Esophagus muscularis mucosa (tissue), 4 donors: ENCODE data around the gene PROKR1. TPM values are rescaled to one million over a fixed set of nuclear protein-coding genes. Genes with fewer than 3 reads are reported as not detected.
"Not testable (repeated sequence)": the region's sequence is repeated elsewhere in the genome, so short reads cannot be mapped to it uniquely, and the experiment has no call there.

Source experiments
- DNase-seq: peaks from one replicate; pipeline ENCODE4 v3.0.0-alpha.2; 2017; ENCODE audit errors: extremely low spot score
- H3K27ac ChIP-seq, 4 donors: fragments of 200-600 bp; sonication (generic); replicated peaks in 1 of 4; 1 replicate in 3 of 4; 2 replicates in 1 of 4; pipeline ENCODE4 v1.5.1; 2016 to 2019; ENCODE audit warnings: mild to moderate bottlenecking in 1 of 4
- H3K27me3 ChIP-seq, 4 donors: fragments of 200-600 bp; sonication (generic); one replicate each; pipeline versions ENCODE4 v1.5.1 to v1.6.0; 2016 to 2019
- H3K36me3 ChIP-seq, 4 donors: fragments of 200-600 bp; sonication (generic); one replicate each; pipeline ENCODE4 v1.5.1; 2016 to 2019
- H3K4me1 ChIP-seq, 4 donors: fragments of 200-600 bp; sonication (generic); one replicate each; pipeline ENCODE4 v1.5.1; 2016 to 2019
- H3K4me3 ChIP-seq, 4 donors: fragments of 200-600 bp; sonication (generic); 1 replicate in 2 of 4; 2 replicates in 2 of 4; pipeline ENCODE4 v1.5.1; 2016 to 2019; ENCODE audit warnings: mild to moderate bottlenecking in 4 of 4, moderate library complexity in 1 of 4
- H3K9me3 ChIP-seq, 4 donors: fragments of 200-600 bp; sonication (generic); 1 replicate in 3 of 4; 2 replicates in 1 of 4; pipeline ENCODE4 v1.5.1; 2016 to 2019
- EP300 ChIP-seq: sonication (generic); formaldehyde crosslinking; IDR thresholded peaks from one replicate; pipeline ENCODE4 v1.6.1; 2017; ENCODE audit warnings: antibody characterized with exemption
- POLR2A ChIP-seq: fragments of 450-650 bp; IDR thresholded peaks from one replicate; pipeline ENCODE4 v1.6.1; 2017; ENCODE audit warnings: antibody characterized with exemption, moderate library complexity, mild to moderate bottlenecking, low read depth
- POLR2AphosphoS5 ChIP-seq, 2 donors: sonication (generic); formaldehyde crosslinking; IDR thresholded peaks; one replicate each; pipeline ENCODE4 v1.6.1; 2017; ENCODE audit warnings: antibody characterized with exemption in 2 of 2
- WGBS: methylation state at CpG from one replicate; pipeline ENCODE4 v1.1.5; 2018; 5-methylcytosine and 5-hydroxymethylcytosine counted together
- intact Hi-C: fragments of 100-400 bp; cut with DNase I; formaldehyde crosslinking; loops from one replicate; pipeline ENCODE4 v1.15.1; 2023
- total RNA-seq, 4 donors: library from RNA; depleted of rRNA; stranded (reverse); fragments of >200 nt; gene quantifications; one replicate each; pipeline versions ENCODE4 v1.1.0 to v1.2.1, GENCODE V29; 2016
- TF ChIP-seq, protein P1 (sequence below), 3 experiments: fragments of 200-600 bp in 2 of 3; fragments of 450-650 bp in 1 of 3; sonication (generic) in 2 of 3; IDR thresholded peaks; one replicate each; pipeline ENCODE4 v1.5.1; 2017 to 2019; ENCODE audit warnings: antibody characterized with exemption in 3 of 3, mild to moderate bottlenecking in 2 of 3, moderate library complexity in 1 of 3

The PROKR1 gene
- not detected for total RNA-seq

DNA sequence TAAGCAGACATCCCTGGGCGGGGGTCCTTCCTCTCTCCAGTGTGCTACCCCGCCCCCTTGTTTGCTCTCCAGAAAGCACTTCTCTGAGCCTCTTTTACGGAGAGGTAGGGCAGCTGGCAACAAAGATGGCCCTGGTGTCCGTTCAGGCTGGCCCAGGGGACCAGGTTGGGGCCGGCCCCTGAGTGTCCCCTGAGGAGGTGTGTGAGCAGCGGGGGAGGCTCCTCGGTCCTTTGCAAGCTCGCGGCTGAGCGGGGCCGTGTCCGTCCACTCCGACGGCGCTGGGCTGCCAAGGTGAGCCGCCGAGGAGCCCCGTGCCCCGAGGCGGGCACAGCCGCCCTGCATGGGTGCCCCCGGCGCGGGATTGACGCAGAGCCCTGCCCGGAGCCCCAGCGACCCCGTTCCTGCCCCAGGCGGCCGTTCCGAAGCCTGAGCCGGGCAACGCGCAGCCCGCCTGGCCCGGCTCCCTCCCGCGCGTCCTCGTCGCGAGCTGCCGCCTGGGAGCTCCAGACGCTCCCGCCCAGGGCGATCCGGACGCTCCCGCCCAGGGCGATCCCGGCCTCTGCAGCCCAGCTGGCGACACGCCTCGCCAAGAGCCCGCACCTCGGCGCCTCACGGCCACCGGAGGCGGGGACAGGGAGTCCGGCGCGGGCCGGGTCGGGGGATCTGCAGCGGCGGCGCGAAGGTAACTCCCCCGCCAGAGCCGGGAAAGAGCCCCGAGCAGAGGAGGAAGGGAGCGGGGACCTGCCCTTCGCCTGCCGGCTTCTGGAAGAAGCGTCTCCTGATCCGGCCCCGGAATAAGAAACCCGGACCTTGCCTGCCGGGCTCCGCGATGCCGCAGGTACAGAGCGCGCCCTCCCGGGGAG, at the start of gene PROKR1:
TSS of gene PROKR1 (plus strand) at position 569 of the 863 bp plus-strand sequence. CDS start 2,243 bp downstream, outside the sequence.
- Histone ChIP-seq H3K27ac (no peak within 1 kb of the TSS), H3K36me3 (no peaks in the 10 kb centered on the region), H3K4me1 (peaks cover 13 to 18% (median 17%) of the 10 kb centered on the region in 4 donors), H3K4me3 (peak within 1 kb of the TSS; percentile 52 to 66 (median 58)), H3K9me3 (no peaks in the 10 kb centered on the region), H3K27me3 (peaks cover 0 to 95% (median 11%) of the 10 kb centered on the region in 4 donors)
- WGBS = 44% methylated on average over 3 of the region's 86 CpGs
- no peak for DNase-seq
- TF ChIP-seq EP300 (no peak), POLR2AphosphoS5 (IDR thresholded peaks at IDR 0.05) (no peak), POLR2A (no peak)
- TF ChIP-seq, protein P1, sequence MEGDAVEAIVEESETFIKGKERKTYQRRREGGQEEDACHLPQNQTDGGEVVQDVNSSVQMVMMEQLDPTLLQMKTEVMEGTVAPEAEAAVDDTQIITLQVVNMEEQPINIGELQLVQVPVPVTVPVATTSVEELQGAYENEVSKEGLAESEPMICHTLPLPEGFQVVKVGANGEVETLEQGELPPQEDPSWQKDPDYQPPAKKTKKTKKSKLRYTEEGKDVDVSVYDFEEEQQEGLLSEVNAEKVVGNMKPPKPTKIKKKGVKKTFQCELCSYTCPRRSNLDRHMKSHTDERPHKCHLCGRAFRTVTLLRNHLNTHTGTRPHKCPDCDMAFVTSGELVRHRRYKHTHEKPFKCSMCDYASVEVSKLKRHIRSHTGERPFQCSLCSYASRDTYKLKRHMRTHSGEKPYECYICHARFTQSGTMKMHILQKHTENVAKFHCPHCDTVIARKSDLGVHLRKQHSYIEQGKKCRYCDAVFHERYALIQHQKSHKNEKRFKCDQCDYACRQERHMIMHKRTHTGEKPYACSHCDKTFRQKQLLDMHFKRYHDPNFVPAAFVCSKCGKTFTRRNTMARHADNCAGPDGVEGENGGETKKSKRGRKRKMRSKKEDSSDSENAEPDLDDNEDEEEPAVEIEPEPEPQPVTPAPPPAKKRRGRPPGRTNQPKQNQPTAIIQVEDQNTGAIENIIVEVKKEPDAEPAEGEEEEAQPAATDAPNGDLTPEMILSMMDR (IDR thresholded peaks at IDR 0.05) = no peak
- intact Hi-C loops = no loop called here

DNA sequence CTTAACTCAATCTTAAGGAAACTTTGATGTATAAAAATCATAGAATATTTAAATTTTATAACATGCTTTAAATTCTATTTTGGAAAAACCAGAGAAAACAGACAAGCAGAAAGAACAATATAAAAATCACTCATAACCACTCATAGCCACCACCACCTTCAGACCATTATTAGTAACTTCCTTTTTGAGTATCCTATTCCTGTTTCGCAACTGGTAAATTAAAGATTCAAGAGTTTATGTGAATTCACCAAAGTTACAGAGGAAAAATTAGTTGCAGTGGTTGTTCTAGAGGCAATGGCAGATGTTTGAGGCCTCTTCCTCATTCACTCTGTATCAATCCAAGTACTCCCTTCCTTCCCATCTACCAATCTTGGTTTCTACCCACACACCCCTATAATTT, 49.3 kb upstream of the PROKR1 start:
- Histone ChIP-seq H3K27me3 (no peaks in the 10 kb centered on the region), H3K4me1 (no peaks in the 10 kb centered on the region), H3K9me3 (no peaks in the 10 kb centered on the region), H3K27ac (no peak overlapping the region), H3K36me3 (no peaks in the 10 kb centered on the region), H3K4me3 (no peak overlapping the region)
- TF ChIP-seq EP300 (no peak), POLR2AphosphoS5 (IDR thresholded peaks at IDR 0.05) (no peak)
- intact Hi-C loops = no loop called here
- DNase-seq = no peak
- WGBS = 80% methylated on average over 1 of the region's 1 CpG

DNA sequence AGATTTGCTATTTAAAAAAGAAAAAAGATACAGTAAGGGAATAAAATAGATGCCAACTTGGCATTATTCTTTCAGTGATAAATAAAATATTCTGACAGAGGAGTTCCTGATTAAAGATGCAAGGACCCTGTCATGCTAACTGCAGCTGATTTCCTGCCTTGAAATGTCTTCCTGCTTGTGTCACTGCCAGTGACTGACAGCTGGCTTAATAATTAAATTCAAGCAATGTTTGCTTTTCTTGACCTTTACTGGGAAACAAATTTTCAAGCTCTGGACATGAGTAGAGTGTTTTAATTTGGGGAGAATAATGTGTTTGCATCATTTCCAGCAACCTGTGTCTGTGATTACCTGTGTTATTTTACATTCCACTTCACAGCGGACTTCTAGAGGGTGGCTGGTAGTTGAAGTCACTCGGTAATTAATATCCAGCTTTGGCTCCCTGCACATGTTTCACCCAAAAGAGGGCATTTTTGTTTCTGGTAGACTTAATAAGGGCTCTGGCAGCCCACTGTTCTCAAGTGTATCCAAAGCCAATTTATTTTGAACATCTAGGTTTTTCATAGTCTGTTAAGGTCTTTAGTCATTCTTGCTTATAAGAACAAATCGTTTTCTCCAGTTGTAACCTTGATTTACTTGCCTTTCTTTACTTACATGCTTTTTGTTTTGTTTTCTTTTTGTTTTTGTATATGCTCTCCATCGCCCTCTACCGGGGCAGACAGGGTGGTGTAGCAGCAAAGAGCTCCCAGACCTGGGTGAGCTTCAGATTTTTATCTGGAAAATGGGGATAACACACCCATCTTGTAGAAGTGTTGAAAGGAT, 48.5 kb upstream of the PROKR1 start:
- 43% methylated on average over 5 of the region's 5 CpGs for WGBS
- Histone ChIP-seq H3K4me3 (no peak overlapping the region), H3K27ac (no peak overlapping the region), H3K27me3 (no peaks in the 10 kb centered on the region), H3K36me3 (no peaks in the 10 kb centered on the region), H3K9me3 (peaks cover 0 to 3% (median 0%) of the 10 kb centered on the region in 4 donors), H3K4me1 (no peaks in the 10 kb centered on the region)
- intact Hi-C loops = no loop called here
- DNase-seq = no peak
- no peak for TF ChIP-seq EP300
- TF ChIP-seq, protein P1 (IDR thresholded peaks at IDR 0.05) = peak; percentile 40 to 67 (median 41)
- TF ChIP-seq POLR2AphosphoS5 (IDR thresholded peaks at IDR 0.05) = no peak
- TF ChIP-seq POLR2A = no peak

DNA sequence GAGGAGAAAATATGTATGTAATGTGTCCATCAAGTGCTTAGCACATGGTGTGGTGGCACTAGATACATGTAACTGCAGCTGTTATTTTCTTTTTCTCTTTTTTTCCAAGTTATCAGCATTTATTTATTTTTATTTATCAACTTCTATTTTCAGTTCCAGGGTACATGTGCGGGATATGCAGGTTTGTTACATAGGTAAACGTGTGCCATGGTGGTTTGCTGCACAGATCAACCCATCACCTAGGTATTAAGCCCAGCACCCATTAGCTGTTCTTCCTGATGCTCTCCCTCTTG, 47.9 kb upstream of the PROKR1 start:
- H3K27me3 ChIP-seq, H3K4me3 ChIP-seq, intact Hi-C loops, H3K36me3 ChIP-seq, DNase-seq, H3K27ac ChIP-seq, H3K9me3 ChIP-seq, H3K4me1 ChIP-seq: not testable (repeated sequence)
- 79% methylated on average over 2 of the region's 2 CpGs for WGBS

DNA sequence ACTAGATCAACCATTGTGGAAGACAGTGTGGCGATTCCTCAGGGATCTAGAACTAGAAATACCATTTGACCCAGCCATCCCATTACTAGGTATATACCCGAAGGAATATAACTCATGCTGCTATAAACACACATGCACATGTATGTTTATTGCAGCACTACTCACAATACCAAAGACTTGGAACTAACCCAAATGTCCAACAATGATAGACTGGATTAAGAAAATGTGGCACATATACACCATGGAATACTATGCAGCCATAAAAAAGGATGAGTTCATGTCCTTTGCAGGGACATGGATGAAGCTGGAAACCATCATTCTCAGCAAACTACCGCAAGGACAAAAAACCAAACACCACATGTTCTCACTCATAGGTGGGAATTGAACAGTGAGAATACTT, 42.9 kb upstream of the PROKR1 start:
- H3K27me3 ChIP-seq, H3K36me3 ChIP-seq, H3K4me3 ChIP-seq, intact Hi-C loops, H3K4me1 ChIP-seq, H3K27ac ChIP-seq, DNase-seq: not testable (repeated sequence)
- WGBS = 93% methylated on average over 3 of the region's 3 CpGs
- H3K9me3 ChIP-seq = peaks cover 0 to 31% (median 16%) of the 10 kb centered on the region in 4 donors

DNA sequence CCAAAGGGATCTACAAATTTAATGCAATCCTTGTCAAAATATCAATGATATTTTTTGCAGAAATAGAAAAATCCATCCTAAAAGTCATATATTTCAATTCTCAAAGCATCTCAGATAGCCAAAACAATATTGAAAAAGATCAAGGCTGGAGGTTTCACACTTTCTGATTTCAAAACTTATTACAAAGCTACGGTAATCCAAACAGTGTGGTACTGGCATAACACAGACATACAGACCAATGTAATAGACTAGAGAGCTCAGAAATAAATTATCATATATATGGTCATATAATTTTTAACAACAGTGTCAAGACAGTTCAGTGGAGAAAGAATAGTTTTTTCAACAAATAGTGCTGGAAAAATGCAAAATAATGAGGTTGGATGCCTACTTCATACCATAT, 40.3 kb upstream of the PROKR1 start:
- Histone ChIP-seq H3K9me3 (peaks cover 0 to 36% (median 16%) of the 10 kb centered on the region in 4 donors), H3K4me3 (no peak overlapping the region), H3K4me1 (no peaks in the 10 kb centered on the region), H3K27ac (no peak overlapping the region), H3K36me3 (no peaks in the 10 kb centered on the region), H3K27me3 (no peaks in the 10 kb centered on the region)
- WGBS = 97% methylated on average over 1 of the region's 1 CpG
- TF ChIP-seq EP300 = no peak
- TF ChIP-seq POLR2A = no peak
- TF ChIP-seq POLR2AphosphoS5 (IDR thresholded peaks at IDR 0.05) = no peak
- TF ChIP-seq, protein P1 (IDR thresholded peaks at IDR 0.05) = no peak
- DNase-seq = no peak
- intact Hi-C loops = no loop called here
